Activated CD8-positive, alpha-beta T cell treated with anti-CD3 and anti-CD28 coated beads, Interleukin-2, amount 10 ng/mL, durations not matched to agents 7 days and 5 days (primary cell): ENCODE measurements around the gene TRPC4. TPM values are rescaled to one million over a fixed set of nuclear protein-coding genes. Genes with fewer than 3 reads are reported as not detected.

Source experiments
- ATAC-seq: fragments of 150-1000 bp; cut with Tn5 transposase; one replicate; pipeline ENCODE4 v1.10.0; 2021; ENCODE audit warnings: moderate library complexity
- CTCF ChIA-PET: fragments of 350-600 bp; sonication (Branson Sonifier 250); formaldehyde crosslinking; loops from one replicate; lab custom pipeline; 2021; ENCODE audit warnings: antibody characterized with exemption; lab: Charles Lee
- POLR2A ChIA-PET: fragments of 350-600 bp; sonication (Branson Sonifier 250); formaldehyde crosslinking; loops from one replicate; lab custom pipeline; 2021; ENCODE audit warnings: antibody characterized with exemption; lab: Charles Lee
- DNase-seq: peaks from one replicate; pipeline ENCODE4 v3.0.0-alpha.2; 2020
- H3K27ac Mint-ChIP-seq: one replicate; pipeline ENCODE4 v1.8.0; 2021; ENCODE audit warnings: mild to moderate bottlenecking, mixed read lengths
- H3K27me3 Mint-ChIP-seq: one replicate; pipeline ENCODE4 v1.8.0; 2021; ENCODE audit warnings: low read depth, mixed read lengths
- H3K36me3 Mint-ChIP-seq: one replicate; pipeline ENCODE4 v1.8.0; 2021; ENCODE audit warnings: low read depth, mixed read lengths
- H3K4me1 Mint-ChIP-seq: one replicate; pipeline ENCODE4 v1.8.0; 2021; ENCODE audit warnings: low read depth, mixed read lengths
- H3K4me3 Mint-ChIP-seq: one replicate; pipeline ENCODE4 v1.8.0; 2021; ENCODE audit warnings: mild to moderate bottlenecking, mixed read lengths
- H3K9me3 Mint-ChIP-seq: one replicate; pipeline ENCODE4 v1.8.0; 2022; ENCODE audit warnings: mixed read lengths; ENCODE audit not compliant: insufficient read depth
- total RNA-seq, 2 experiments: library from RNA; stranded (reverse); gene quantifications; one replicate each; pipeline ENCODE4 v1.2.3, GENCODE V29; 2021

The TRPC4 gene
- total RNA-seq, 2 experiments from 2014 or later: not detected

DNA sequence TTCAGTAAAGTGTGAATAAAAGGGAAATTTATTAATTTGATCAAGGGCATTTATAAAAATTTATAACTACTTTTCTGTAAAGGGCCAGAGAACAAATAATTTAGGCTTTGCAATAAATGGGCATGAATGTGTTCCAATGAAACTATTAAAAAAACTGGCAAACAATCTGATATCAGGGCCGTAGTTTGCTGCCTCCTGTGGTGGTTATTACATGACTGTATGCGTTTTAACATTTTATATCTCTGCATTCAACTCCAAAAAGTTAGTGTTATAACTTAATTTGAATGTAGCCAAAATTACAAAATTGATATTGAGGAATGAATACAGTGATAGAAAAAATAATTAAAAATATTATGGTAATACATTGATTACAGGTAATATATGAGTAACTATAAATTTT is 190.5 kb downstream of the TRPC4 start:
- H3K27me3 Mint-ChIP-seq: no peaks in the 10 kb centered on the region
- ATAC-seq: no peak
- H3K4me1 Mint-ChIP-seq: no peaks in the 10 kb centered on the region
- H3K9me3 Mint-ChIP-seq: no peaks in the 10 kb centered on the region
- no peak overlapping the region for H3K27ac Mint-ChIP-seq
- ChIA-PET POLR2A (no interaction called here), CTCF (no interaction called here)
- no peaks in the 10 kb centered on the region for H3K36me3 Mint-ChIP-seq
- no peak overlapping the region for H3K4me3 Mint-ChIP-seq
- no peak for DNase-seq

DNA sequence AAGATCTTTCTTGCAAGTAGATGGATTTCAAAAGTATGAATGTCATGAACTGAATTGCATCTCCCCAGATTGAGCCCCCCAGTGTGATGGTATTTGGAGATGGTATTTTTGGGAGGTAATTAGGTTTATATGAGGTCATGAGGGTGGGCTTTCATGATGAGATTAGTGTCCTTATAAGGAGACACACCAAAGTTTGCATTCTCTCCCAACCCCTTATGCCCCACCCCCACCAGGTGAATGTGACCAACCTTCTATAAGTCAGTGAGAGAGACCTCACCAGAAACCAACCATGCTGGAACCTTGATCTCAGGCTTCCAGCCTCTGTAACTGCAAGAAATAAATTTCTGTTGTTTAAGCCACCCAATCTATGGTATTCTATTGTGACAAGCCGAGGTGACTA is 199.7 kb downstream of the TRPC4 start:
- no peak for DNase-seq
- Mint-ChIP-seq H3K4me1 (no peaks in the 10 kb centered on the region), H3K9me3 (no peaks in the 10 kb centered on the region), H3K4me3 (no peak overlapping the region), H3K27ac (no peak overlapping the region), H3K36me3 (no peaks in the 10 kb centered on the region), H3K27me3 (no peaks in the 10 kb centered on the region)
- ChIA-PET POLR2A (no interaction called here), CTCF (no interaction called here)
- no peak for ATAC-seq

DNA sequence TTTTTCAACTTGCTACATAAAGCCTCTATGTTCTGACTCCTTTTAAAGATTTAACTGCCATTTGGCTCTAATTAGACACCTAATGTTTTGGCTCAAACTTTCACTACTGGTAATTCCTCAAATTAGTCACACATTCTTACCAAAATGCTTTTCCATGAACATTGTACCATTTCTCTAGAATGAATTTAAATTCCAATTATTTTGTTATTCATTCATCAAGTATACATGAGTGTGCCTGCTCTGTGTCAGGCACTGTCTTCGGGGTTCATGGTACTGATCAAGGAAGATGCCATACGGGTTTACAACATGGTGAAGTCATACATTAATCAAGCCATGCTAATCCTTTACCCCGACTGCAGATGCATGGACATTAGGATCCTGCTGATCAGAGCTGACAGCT is 201.9 kb downstream of the TRPC4 start:
- Mint-ChIP-seq H3K9me3 (no peaks in the 10 kb centered on the region), H3K4me1 (no peaks in the 10 kb centered on the region), H3K4me3 (no peak overlapping the region), H3K27me3 (no peaks in the 10 kb centered on the region), H3K36me3 (no peaks in the 10 kb centered on the region), H3K27ac (no peak overlapping the region)
- ChIA-PET POLR2A (no interaction called here), CTCF (no interaction called here)
- DNase-seq: no peak
- ATAC-seq: no peak

DNA sequence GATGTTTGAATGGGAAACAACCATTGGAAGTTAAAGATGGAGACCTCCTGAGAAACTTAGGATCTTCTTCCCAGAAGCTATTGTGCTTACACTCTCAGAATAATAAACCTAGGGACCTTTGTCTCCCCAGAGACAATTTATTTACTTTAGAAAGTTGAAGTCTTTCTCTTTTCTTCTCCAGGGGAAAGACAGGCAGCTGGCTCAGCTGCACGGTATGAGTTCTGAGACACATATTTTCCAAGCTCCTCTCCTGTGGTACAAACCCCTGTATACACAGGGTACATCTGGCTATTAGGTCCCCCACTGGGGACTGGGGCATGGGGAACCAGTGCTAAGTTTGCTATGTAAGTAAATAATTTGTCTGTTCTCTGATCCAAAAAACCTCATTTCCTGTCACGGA is 203.5 kb downstream of the TRPC4 start:
- H3K9me3 Mint-ChIP-seq: no peaks in the 10 kb centered on the region
- DNase-seq (no peak), ATAC-seq (no peak)
- ChIA-PET POLR2A (no interaction called here), CTCF (no interaction called here)
- H3K4me3 Mint-ChIP-seq: no peak overlapping the region
- H3K36me3 Mint-ChIP-seq: no peaks in the 10 kb centered on the region
- H3K4me1 Mint-ChIP-seq: no peaks in the 10 kb centered on the region
- no peaks in the 10 kb centered on the region for H3K27me3 Mint-ChIP-seq
- H3K27ac Mint-ChIP-seq: no peak overlapping the region

DNA sequence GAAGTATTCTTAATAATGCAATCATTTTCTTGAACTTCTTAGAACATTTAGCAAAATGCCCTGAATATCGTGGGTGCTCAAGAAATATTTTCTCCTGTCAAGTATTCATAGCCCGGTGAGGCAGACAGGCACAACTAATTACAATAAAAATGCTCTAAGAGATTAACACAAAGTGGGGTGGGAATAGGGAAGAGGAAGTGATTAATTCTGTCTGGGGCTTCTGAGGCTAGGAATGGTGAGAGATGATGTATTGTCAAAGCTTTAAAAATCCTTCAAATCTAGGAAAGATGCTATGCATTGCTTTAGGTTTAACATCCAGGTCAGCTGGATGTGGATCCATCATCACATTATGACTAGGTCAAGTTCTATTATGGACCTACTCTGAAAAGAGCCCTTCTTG is 204.2 kb downstream of the TRPC4 start:
- no peaks in the 10 kb centered on the region for H3K4me1 Mint-ChIP-seq
- no peaks in the 10 kb centered on the region for H3K36me3 Mint-ChIP-seq
- POLR2A ChIA-PET: no interaction called here
- CTCF ChIA-PET: no interaction called here
- no peaks in the 10 kb centered on the region for H3K9me3 Mint-ChIP-seq
- DNase-seq (no peak), ATAC-seq (no peak)
- H3K27me3 Mint-ChIP-seq: no peaks in the 10 kb centered on the region
- H3K4me3 Mint-ChIP-seq: no peak overlapping the region
- H3K27ac Mint-ChIP-seq: no peak overlapping the region

DNA sequence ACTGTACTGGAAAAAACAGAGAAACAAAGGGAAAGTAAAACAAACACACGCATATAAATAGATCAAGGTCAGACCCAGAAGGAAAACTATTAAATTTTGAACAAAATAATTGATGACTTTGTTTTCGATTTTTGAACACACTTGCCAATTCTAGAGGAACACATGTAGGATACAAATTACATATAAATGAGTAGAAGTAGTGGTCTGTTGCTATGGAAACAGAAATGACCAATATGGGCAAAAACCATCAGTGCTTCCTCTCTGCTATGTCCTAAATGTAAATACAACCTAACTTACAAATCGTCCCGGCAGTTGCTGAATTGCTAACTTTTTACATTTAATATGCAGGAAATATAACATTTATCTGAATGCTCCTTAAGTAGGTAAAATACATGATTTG is 205.8 kb downstream of the TRPC4 start:
- ATAC-seq: no peak
- Mint-ChIP-seq H3K27me3 (no peaks in the 10 kb centered on the region), H3K27ac (no peak overlapping the region), H3K36me3 (no peaks in the 10 kb centered on the region), H3K4me1 (no peaks in the 10 kb centered on the region), H3K9me3 (no peaks in the 10 kb centered on the region), H3K4me3 (no peak overlapping the region)
- ChIA-PET CTCF (no interaction called here), POLR2A (no interaction called here)
- DNase-seq: no peak

DNA sequence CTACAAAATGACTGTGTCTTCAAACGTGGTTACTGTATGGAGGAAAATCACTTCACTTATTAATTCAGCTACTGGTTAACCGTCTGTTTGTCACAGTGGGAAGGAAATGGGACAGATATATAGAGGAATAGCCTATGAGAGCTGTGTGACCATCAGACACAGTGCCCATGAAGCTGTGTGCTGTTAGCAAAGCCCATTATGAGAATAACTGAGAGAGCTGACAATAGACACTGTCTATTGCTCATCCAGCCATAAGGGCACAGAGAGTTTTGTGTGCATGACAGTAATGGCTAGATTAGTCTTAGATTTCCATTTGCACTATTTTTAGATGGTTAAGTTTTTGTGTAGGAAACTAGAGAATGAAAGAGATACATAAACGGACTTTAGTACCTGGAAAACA is 206.9 kb downstream of the TRPC4 start:
- DNase-seq (no peak), ATAC-seq (no peak)
- no peaks in the 10 kb centered on the region for H3K4me1 Mint-ChIP-seq
- ChIA-PET POLR2A (no interaction called here), CTCF (no interaction called here)
- no peaks in the 10 kb centered on the region for H3K9me3 Mint-ChIP-seq
- H3K27me3 Mint-ChIP-seq: no peaks in the 10 kb centered on the region
- no peak overlapping the region for H3K4me3 Mint-ChIP-seq
- H3K27ac Mint-ChIP-seq: no peak overlapping the region
- no peaks in the 10 kb centered on the region for H3K36me3 Mint-ChIP-seq

DNA sequence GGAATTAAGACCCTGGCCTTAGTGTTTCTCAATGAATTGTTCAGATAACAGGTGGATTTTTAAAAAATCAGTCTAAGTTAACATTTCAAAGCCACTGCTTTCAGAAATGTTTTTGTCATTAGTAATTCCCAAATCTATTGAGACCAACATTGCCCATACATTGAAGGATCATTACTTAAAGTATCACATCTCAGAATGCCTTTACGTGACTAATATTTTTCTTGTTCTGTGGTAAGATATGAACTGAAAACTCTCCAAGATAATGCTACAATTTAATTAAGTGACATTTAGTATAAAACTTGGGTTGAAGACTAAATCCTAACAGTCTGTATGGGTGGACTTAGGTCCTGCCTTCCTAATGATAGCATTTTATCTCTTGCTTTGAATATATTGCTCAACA is 211.6 kb downstream of the TRPC4 start:
- Mint-ChIP-seq H3K4me1 (no peaks in the 10 kb centered on the region), H3K9me3 (peaks cover 7% of the 10 kb centered on the region), H3K36me3 (no peaks in the 10 kb centered on the region), H3K27ac (no peak overlapping the region), H3K27me3 (no peaks in the 10 kb centered on the region), H3K4me3 (no peak overlapping the region)
- POLR2A ChIA-PET: no interaction called here
- no peak for ATAC-seq
- CTCF ChIA-PET: no interaction called here
- no peak for DNase-seq

DNA sequence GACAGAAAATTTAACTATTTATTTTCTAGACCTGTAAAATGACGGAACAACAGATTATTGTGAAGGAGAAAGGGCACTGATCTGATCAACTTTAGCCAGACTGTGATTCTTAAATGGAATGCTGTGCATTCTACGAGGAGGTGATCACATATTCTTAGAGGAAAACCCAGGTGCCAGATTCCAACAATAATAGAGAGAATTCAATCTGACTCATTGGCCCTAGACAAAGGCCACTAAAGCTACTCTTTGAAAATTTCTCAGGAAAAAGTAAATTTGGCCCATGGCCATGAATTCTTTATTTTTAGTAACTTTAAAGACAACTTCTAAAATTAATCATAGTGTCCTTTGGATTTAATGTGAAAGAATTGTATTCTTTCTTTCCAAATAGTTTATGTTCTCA is 212.4 kb downstream of the TRPC4 start:
- CTCF ChIA-PET: no interaction called here
- H3K27me3 Mint-ChIP-seq: no peaks in the 10 kb centered on the region
- H3K27ac Mint-ChIP-seq: no peak overlapping the region
- no peaks in the 10 kb centered on the region for H3K36me3 Mint-ChIP-seq
- no peak for DNase-seq
- no peaks in the 10 kb centered on the region for H3K4me1 Mint-ChIP-seq
- no peak for ATAC-seq
- POLR2A ChIA-PET: interaction anchor here (0.8 kb wide), 1 partner anchor 29 kb away, joined by 3 read pairs; no protein-coding TSS in a partner anchor
- peaks cover 8% of the 10 kb centered on the region for H3K9me3 Mint-ChIP-seq
- H3K4me3 Mint-ChIP-seq: no peak overlapping the region

DNA sequence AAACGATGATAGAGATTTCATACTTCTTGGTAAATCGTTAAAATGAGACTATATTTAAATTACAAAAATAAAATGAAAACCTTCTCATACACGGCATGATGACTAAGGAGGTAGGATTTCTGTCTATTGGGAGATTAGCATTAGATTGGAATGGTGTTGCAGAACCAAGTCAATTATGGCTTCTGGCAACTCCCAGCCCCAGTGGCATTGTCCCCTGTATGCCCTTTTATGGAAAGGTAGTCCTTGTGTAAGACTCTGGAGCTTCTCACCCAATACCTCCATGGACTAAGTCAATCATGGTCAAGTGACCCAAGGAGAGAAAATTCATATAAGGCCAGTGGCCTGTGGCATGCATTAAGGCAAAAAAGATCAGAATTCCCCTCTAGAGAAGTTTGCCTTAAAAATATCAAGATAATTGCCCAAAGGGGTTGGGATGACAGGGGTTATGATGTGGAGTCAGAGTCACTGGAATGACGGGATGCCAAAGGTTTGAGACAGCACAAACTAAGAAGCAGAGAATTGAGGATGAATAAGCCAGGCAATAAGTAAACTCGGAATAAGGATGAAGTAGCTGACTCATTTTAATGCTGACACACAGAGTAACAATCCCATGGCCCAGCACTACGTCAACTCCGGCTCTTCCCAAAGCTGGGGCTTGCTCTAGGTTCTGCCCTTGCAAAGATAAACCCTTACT is 213.2 kb downstream of the TRPC4 start:
- H3K4me3 Mint-ChIP-seq: no peak overlapping the region
- H3K4me1 Mint-ChIP-seq: no peaks in the 10 kb centered on the region
- ChIA-PET POLR2A (no interaction called here), CTCF (no interaction called here)
- H3K36me3 Mint-ChIP-seq: no peaks in the 10 kb centered on the region
- no peak overlapping the region for H3K27ac Mint-ChIP-seq
- no peak for ATAC-seq
- H3K9me3 Mint-ChIP-seq: peaks cover 8% of the 10 kb centered on the region
- no peak for DNase-seq
- no peaks in the 10 kb centered on the region for H3K27me3 Mint-ChIP-seq

DNA sequence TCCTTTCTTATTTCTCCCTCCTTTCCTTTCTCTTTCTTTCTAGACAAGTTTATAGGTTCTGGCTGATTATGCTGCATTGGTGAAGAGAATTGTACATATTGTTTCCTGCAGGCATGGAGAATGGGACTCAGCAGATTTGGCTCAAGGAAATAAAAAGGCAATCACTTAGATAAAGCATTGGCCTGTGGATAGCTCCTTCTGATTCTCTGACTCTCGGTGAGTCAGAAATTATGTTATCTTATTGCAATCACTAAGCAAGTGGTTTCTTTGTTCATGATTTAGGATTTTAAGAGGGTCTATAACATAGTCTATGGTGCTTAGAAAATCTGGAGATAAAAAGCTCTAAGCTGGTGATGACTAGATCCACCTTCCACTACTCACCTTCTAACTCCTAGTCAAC is 217.0 kb downstream of the TRPC4 start:
- CTCF ChIA-PET: no interaction called here
- H3K36me3 Mint-ChIP-seq: no peaks in the 10 kb centered on the region
- no peaks in the 10 kb centered on the region for H3K4me1 Mint-ChIP-seq
- H3K9me3 Mint-ChIP-seq: peaks cover 8% of the 10 kb centered on the region
- no peaks in the 10 kb centered on the region for H3K27me3 Mint-ChIP-seq
- no peak for ATAC-seq
- POLR2A ChIA-PET: no interaction called here
- no peak overlapping the region for H3K4me3 Mint-ChIP-seq
- no peak overlapping the region for H3K27ac Mint-ChIP-seq
- DNase-seq: no peak

DNA sequence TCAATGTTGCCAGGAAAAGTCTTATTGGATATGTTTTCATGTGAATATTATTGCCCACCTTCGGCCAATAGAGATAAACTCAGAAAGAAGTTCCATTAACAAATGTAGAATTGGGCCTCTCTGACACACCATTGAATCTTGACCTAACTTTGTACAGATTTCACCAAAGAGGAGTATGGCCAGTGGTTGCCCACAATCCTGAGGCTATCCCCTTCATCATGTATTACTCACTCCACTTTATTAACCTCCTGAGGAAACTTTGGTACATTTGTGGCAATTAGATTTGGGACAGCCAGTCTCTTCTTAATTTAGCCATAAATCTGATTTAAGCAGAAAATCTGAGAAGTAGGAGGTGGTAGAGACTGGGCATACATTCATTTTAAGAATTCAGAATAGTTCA is 217.7 kb downstream of the TRPC4 start:
- Mint-ChIP-seq H3K4me1 (no peaks in the 10 kb centered on the region), H3K9me3 (peaks cover 8% of the 10 kb centered on the region), H3K27me3 (no peaks in the 10 kb centered on the region), H3K36me3 (no peaks in the 10 kb centered on the region), H3K27ac (no peak overlapping the region), H3K4me3 (no peak overlapping the region)
- CTCF ChIA-PET: no interaction called here
- POLR2A ChIA-PET: no interaction called here
- no peak for DNase-seq
- no peak for ATAC-seq

DNA sequence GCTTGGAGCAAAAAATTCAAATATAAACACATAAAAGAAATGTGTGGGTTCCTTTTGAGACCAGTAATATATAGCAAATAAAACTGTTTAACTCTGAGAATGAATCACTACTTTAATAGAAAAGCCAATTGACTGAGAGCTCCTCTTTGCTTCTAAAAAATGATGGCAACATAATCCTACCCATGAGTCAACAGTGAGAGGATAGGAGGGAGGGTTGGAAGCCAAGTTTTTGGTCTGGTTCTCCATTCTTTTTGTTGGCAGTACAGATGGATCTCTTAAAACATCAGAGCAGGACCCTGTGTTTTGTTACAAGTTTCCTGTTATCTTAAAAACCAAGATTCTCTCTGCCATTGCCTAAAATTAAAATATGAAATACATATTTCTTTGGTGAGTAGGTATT is 221.0 kb downstream of the TRPC4 start:
- ChIA-PET CTCF (no interaction called here), POLR2A (interaction anchor here (0.7 kb wide), 1 partner anchor 68 kb away, joined by 4 read pairs; no protein-coding TSS in a partner anchor)
- Mint-ChIP-seq H3K9me3 (peaks cover 10% of the 10 kb centered on the region), H3K4me3 (no peak overlapping the region), H3K4me1 (no peaks in the 10 kb centered on the region), H3K27me3 (no peaks in the 10 kb centered on the region), H3K36me3 (no peaks in the 10 kb centered on the region), H3K27ac (no peak overlapping the region)
- ATAC-seq (no peak), DNase-seq (no peak)
